ENCODE results near the gene MTMR3.

GRCh38 chr22:29917052-29917902, 34.3 kb downstream of the MTMR3 start:
- TF ChIP-seq CTCF (IDR thresholded peaks at IDR 0.05) = no peak
- no peak for TF ChIP-seq EZH2 (IDR thresholded peaks at IDR 0.05; ENCODE audit: borderline replicate concordance, insufficient read depth, low read depth, low read length, poor library complexity, severe bottlenecking)
